ENCODE measurements around the gene EIF4G3.

DNA sequence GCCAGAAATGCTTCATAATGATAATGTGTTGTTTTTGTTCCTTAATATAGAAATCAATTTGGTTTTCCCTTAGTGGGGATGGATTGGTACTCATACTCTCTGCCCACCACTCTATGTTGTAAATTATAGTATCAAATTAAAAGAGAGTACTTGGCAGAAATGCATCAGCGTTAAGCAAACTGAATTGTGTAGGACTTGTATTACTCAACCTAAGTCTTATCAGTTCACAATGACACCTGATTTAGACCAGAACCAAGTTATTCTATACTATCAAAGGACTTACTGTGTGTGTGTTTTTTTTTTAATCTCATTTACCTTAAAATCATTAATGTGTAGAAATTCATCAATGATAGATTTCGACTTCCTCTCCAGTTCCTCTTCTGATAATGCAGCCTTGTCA, 327.6 kb downstream of the EIF4G3 start:
- TF ChIP-seq CTCF (IDR thresholded peaks at IDR 0.05; ENCODE audit: insufficient read depth, low read length, poor library complexity, severe bottlenecking) (no peak), EZH2phosphoT487 (conservative IDR thresholded peaks at IDR 0.05; ENCODE audit: low read length) (no peak)
